ENCODE data around the gene NKX3-2. TPM values are rescaled to one million over a fixed set of nuclear protein-coding genes. Genes with fewer than 3 reads are reported as not detected.

The NKX3-2 gene
- total RNA-seq, 1 experiment from 2014 or later, result not detected

GRCh38 chr4:13516315-13516860 is 27.9 kb downstream of the NKX3-2 start:
- Histone ChIP-seq H3K27ac (ENCODE audit: low read length) (no peak overlapping the region), H3K4me3 (ENCODE audit: low read length) (no peak overlapping the region), H4K20me1 (ENCODE audit: insufficient read depth, low read depth, low read length) (no peaks in the 10 kb centered on the region), H3K9me2 (replicated peaks; ENCODE audit: insufficient read depth, low read length) (no peaks in the 10 kb centered on the region), H3K4me1 (ENCODE audit: low read length) (peaks cover 3% of the 10 kb centered on the region; the same call in 1 of the 2 replicates), H3K9me3 (ENCODE audit: low read length) (no peaks in the 10 kb centered on the region), H2AFZ (ENCODE audit: low read length) (no peak overlapping the region), H3K4me2 (ENCODE audit: low read depth, low read length, poor library complexity, severe bottlenecking) (no peak overlapping the region), H3K9ac (ENCODE audit: low read length) (no peak overlapping the region), H3K79me2 (ENCODE audit: low read length) (no peaks in the 10 kb centered on the region), H3K36me3 (ENCODE audit: insufficient read depth, low read length) (no peaks in the 10 kb centered on the region), H3K27me3 (ENCODE audit: low read length) (no peaks in the 10 kb centered on the region)
- DNase-seq, result no peak

- H3K4me1 ChIP-seq (ENCODE audit: low read length), result peaks cover 3% of the 10 kb centered on the region; the same call in 1 of the 2 replicates
- H4K20me1 ChIP-seq (ENCODE audit: insufficient read depth, low read depth, low read length), result no peaks in the 10 kb centered on the region
- DNase-seq, result no peak
- H3K4me3 ChIP-seq (ENCODE audit: low read length), result no peak overlapping the region
- no peak overlapping the region for H3K27ac ChIP-seq (ENCODE audit: low read length)
- no peaks in the 10 kb centered on the region for H3K36me3 ChIP-seq (ENCODE audit: insufficient read depth, low read length)
- H3K27me3 ChIP-seq (ENCODE audit: low read length), result no peaks in the 10 kb centered on the region
- H3K79me2 ChIP-seq (ENCODE audit: low read length), result no peaks in the 10 kb centered on the region
- H3K9me2 ChIP-seq (replicated peaks; ENCODE audit: insufficient read depth, low read length), result no peaks in the 10 kb centered on the region
- no peak overlapping the region for H3K4me2 ChIP-seq (ENCODE audit: low read depth, low read length, poor library complexity, severe bottlenecking)
- H3K9ac ChIP-seq (ENCODE audit: low read length), result no peak overlapping the region
- no peaks in the 10 kb centered on the region for H3K9me3 ChIP-seq (ENCODE audit: low read length)
- H2AFZ ChIP-seq (ENCODE audit: low read length), result no peak overlapping the region
These were observed 29.0 kb downstream of the NKX3-2 start for GRCh38 chr4:13515268-13515667.

- H3K27me3 ChIP-seq (ENCODE audit: low read length), result no peaks in the 10 kb centered on the region
- no peak overlapping the region for H3K9ac ChIP-seq (ENCODE audit: low read length)
- no peak overlapping the region for H3K4me3 ChIP-seq (ENCODE audit: low read length)
- no peaks in the 10 kb centered on the region for H3K79me2 ChIP-seq (ENCODE audit: low read length)
- H3K27ac ChIP-seq (ENCODE audit: low read length), result no peak overlapping the region
- H3K4me2 ChIP-seq (ENCODE audit: low read depth, low read length, poor library complexity, severe bottlenecking), result no peak overlapping the region
- H3K9me3 ChIP-seq (ENCODE audit: low read length), result no peaks in the 10 kb centered on the region
- no peaks in the 10 kb centered on the region for H3K36me3 ChIP-seq (ENCODE audit: insufficient read depth, low read length)
- no peak for DNase-seq
- no peak overlapping the region for H2AFZ ChIP-seq (ENCODE audit: low read length)
- H3K4me1 ChIP-seq (ENCODE audit: low read length), result peaks cover 3% of the 10 kb centered on the region; the same call in 1 of the 2 replicates
- no peaks in the 10 kb centered on the region for H3K9me2 ChIP-seq (replicated peaks; ENCODE audit: insufficient read depth, low read length)
- H4K20me1 ChIP-seq (ENCODE audit: insufficient read depth, low read depth, low read length), result no peaks in the 10 kb centered on the region
These were observed 29.6 kb downstream of the NKX3-2 start for GRCh38 chr4:13514722-13515121.

GRCh38 chr4:13511101-13511500 is 33.2 kb downstream of the NKX3-2 start:
- H3K27ac ChIP-seq (ENCODE audit: low read length), result no peak overlapping the region
- H3K27me3 ChIP-seq (ENCODE audit: low read length), result no peaks in the 10 kb centered on the region

GRCh38 chr4:13509442-13509841 is 34.9 kb downstream of the NKX3-2 start:
- 0 out of 2 replicates have a peak overlapping the region, but pooled peaks have one; percentile 15 for H2AFZ ChIP-seq (ENCODE audit: low read length)
- no peaks in the 10 kb centered on the region for H4K20me1 ChIP-seq (ENCODE audit: insufficient read depth, low read depth, low read length)
- H3K9me3 ChIP-seq (ENCODE audit: low read length), result no peaks in the 10 kb centered on the region
- no peak for DNase-seq
- no peak overlapping the region for H3K4me2 ChIP-seq (ENCODE audit: low read depth, low read length, poor library complexity, severe bottlenecking)
- no peak overlapping the region for H3K27ac ChIP-seq (ENCODE audit: low read length)
- H3K9me2 ChIP-seq (replicated peaks; ENCODE audit: insufficient read depth, low read length), result no peaks in the 10 kb centered on the region
- H3K4me1 ChIP-seq (ENCODE audit: low read length), result peaks cover 6% of the 10 kb centered on the region
- H3K27me3 ChIP-seq (ENCODE audit: low read length), result no peaks in the 10 kb centered on the region
- H3K36me3 ChIP-seq (ENCODE audit: insufficient read depth, low read length), result no peaks in the 10 kb centered on the region
- no peak overlapping the region for H3K4me3 ChIP-seq (ENCODE audit: low read length)
- H3K9ac ChIP-seq (ENCODE audit: low read length), result no peak overlapping the region; the same call in 1 of the 2 replicates
- no peaks in the 10 kb centered on the region for H3K79me2 ChIP-seq (ENCODE audit: low read length)

More at GRCh38 chr4:13511101-13511500, 33.2 kb downstream of the NKX3-2 start:
- peaks cover 6% of the 10 kb centered on the region for H3K4me1 ChIP-seq (ENCODE audit: low read length)
- no peaks in the 10 kb centered on the region for H3K36me3 ChIP-seq (ENCODE audit: insufficient read depth, low read length)
- H3K4me2 ChIP-seq (ENCODE audit: low read depth, low read length, poor library complexity, severe bottlenecking), result no peak overlapping the region
- H2AFZ ChIP-seq (ENCODE audit: low read length), result no peak overlapping the region
- no peaks in the 10 kb centered on the region for H3K9me2 ChIP-seq (replicated peaks; ENCODE audit: insufficient read depth, low read length)
- no peak for DNase-seq
- no peaks in the 10 kb centered on the region for H3K79me2 ChIP-seq (ENCODE audit: low read length)
- no peak overlapping the region for H3K9ac ChIP-seq (ENCODE audit: low read length)
- no peak overlapping the region for H3K4me3 ChIP-seq (ENCODE audit: low read length)
- no peaks in the 10 kb centered on the region for H4K20me1 ChIP-seq (ENCODE audit: insufficient read depth, low read depth, low read length)
- no peaks in the 10 kb centered on the region for H3K9me3 ChIP-seq (ENCODE audit: low read length)

- Histone ChIP-seq H2AFZ (ENCODE audit: low read length) (no peak overlapping the region), H3K36me3 (ENCODE audit: insufficient read depth, low read length) (no peaks in the 10 kb centered on the region), H3K9me2 (replicated peaks; ENCODE audit: insufficient read depth, low read length) (no peaks in the 10 kb centered on the region), H4K20me1 (ENCODE audit: insufficient read depth, low read depth, low read length) (no peaks in the 10 kb centered on the region), H3K9ac (ENCODE audit: low read length) (no peak overlapping the region), H3K9me3 (ENCODE audit: low read length) (no peaks in the 10 kb centered on the region), H3K79me2 (ENCODE audit: low read length) (no peaks in the 10 kb centered on the region), H3K4me3 (ENCODE audit: low read length) (no peak overlapping the region), H3K27me3 (ENCODE audit: low read length) (no peaks in the 10 kb centered on the region), H3K4me2 (ENCODE audit: low read depth, low read length, poor library complexity, severe bottlenecking) (no peak overlapping the region), H3K4me1 (ENCODE audit: low read length) (peaks cover 2% of the 10 kb centered on the region), H3K27ac (ENCODE audit: low read length) (no peak overlapping the region)
- no peak for DNase-seq
These were observed 39.9 kb downstream of the NKX3-2 start for GRCh38 chr4:13504374-13504773.

GRCh38 chr4:13498469-13498868 is 45.8 kb downstream of the NKX3-2 start:
- H2AFZ ChIP-seq (ENCODE audit: low read length), result no peak overlapping the region
- H3K27ac ChIP-seq (ENCODE audit: low read length), result no peak overlapping the region
- no peak overlapping the region for H3K4me2 ChIP-seq (ENCODE audit: low read depth, low read length, poor library complexity, severe bottlenecking)
- H3K27me3 ChIP-seq (ENCODE audit: low read length), result no peaks in the 10 kb centered on the region
- no peaks in the 10 kb centered on the region for H3K36me3 ChIP-seq (ENCODE audit: insufficient read depth, low read length)
- H3K9me3 ChIP-seq (ENCODE audit: low read length), result 0 out of 2 replicates have a peak, but pooled peaks cover 3% of the 10 kb centered on the region
- no peaks in the 10 kb centered on the region for H3K79me2 ChIP-seq (ENCODE audit: low read length)
- DNase-seq, result peak; percentile 53
- H3K4me1 ChIP-seq (ENCODE audit: low read length), result peaks cover 7% of the 10 kb centered on the region
- H3K9me2 ChIP-seq (replicated peaks; ENCODE audit: insufficient read depth, low read length), result no peaks in the 10 kb centered on the region
- no peak overlapping the region for H3K4me3 ChIP-seq (ENCODE audit: low read length)
- no peaks in the 10 kb centered on the region for H4K20me1 ChIP-seq (ENCODE audit: insufficient read depth, low read depth, low read length)
- no peak overlapping the region for H3K9ac ChIP-seq (ENCODE audit: low read length)

- no peak overlapping the region for H2AFZ ChIP-seq (ENCODE audit: low read length)
- no peak overlapping the region for H3K27ac ChIP-seq (ENCODE audit: low read length)
- no peak overlapping the region for H3K9ac ChIP-seq (ENCODE audit: low read length)
- H3K79me2 ChIP-seq (ENCODE audit: low read length), result no peaks in the 10 kb centered on the region
- no peak for DNase-seq
- H3K9me3 ChIP-seq (ENCODE audit: low read length), result 0 out of 2 replicates have a peak, but pooled peaks cover 3% of the 10 kb centered on the region
- H3K4me3 ChIP-seq (ENCODE audit: low read length), result no peak overlapping the region
- no peaks in the 10 kb centered on the region for H3K9me2 ChIP-seq (replicated peaks; ENCODE audit: insufficient read depth, low read length)
- no peaks in the 10 kb centered on the region for H3K36me3 ChIP-seq (ENCODE audit: insufficient read depth, low read length)
- peaks cover 7% of the 10 kb centered on the region for H3K4me1 ChIP-seq (ENCODE audit: low read length)
- H3K27me3 ChIP-seq (ENCODE audit: low read length), result no peaks in the 10 kb centered on the region
- H3K4me2 ChIP-seq (ENCODE audit: low read depth, low read length, poor library complexity, severe bottlenecking), result no peak overlapping the region
- no peaks in the 10 kb centered on the region for H4K20me1 ChIP-seq (ENCODE audit: insufficient read depth, low read depth, low read length)
These were observed 47.7 kb downstream of the NKX3-2 start for GRCh38 chr4:13496605-13497004.
